ENCODE data around the gene TMEM147.
A peak's percentile ranks its signal among the peaks of the same experiment; 100 is the strongest.

TMEM147 gene

DNA sequence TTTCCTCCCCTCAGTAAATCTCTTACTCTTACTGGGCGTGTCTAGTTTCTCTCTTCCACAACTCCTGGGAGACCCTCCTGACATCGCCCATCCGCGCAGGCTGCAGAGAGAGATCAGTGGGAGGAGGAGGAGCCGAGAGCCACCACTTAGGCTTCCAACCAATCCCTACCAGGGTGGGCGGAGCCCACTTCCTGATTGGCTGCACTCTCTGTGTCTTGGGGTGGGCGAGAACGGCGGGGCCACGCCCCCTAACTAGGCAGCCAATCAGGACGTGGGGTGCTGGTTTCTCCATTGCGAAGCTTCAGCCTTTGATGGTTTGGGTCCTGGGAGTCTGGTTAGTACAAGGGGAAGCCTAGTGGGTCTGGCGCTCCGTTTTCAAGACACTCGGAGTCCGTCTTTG lies 40.4 kb downstream of the TMEM147 start, which contains the start of gene PMIS2 (continued):
- TF ChIP-seq ZNF654 (tag by site-specific recombination; IDR thresholded peaks at IDR 0.05; ENCODE audit: low read depth), result no peak
- no peak for TF ChIP-seq ZNF423 (tag by site-specific recombination; IDR thresholded peaks at IDR 0.05)
- TF ChIP-seq TSHZ1 (tag by site-specific recombination; IDR thresholded peaks at IDR 0.05; ENCODE audit: borderline replicate concordance), result no peak
- peak; percentile 44; the same call in 1 of the 2 replicates for TF ChIP-seq SP2 (tag by site-specific recombination; IDR thresholded peaks at IDR 0.05)
- TF ChIP-seq GLI2 (tag by site-specific recombination; IDR thresholded peaks at IDR 0.05; ENCODE audit: borderline replicate concordance, low read depth), result no peak

DNA sequence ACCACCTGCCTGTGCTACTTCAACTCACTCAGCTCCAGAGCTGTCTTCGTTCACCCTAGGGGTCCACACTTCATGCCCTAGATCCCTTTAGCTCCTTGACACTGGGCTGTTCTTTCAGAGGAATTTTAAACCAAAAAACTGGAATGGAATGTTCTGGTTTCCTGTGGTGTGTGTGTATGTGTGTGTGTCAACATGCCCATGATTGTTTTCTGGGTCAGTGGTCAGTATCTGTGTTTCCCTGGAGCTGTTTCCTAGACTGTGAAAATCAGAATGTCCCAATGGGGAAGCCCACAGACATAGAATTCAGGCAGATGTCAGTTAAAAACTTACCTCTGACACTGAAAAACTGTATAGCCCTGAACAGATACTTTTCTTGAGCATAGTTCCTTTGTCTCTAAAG lies 41.9 kb downstream of the TMEM147 start:
- H3K36me3 ChIP-seq (ENCODE audit: control insufficient read depth in 2 of 2, insufficient read depth in 1 of 2, low read length in 2 of 2), result no peaks in the 10 kb centered on the region
- no peaks in the 10 kb centered on the region; the same call in 1 of the 2 replicates for H3K9me3 ChIP-seq (ENCODE audit: control insufficient read depth, insufficient read depth, low read depth, low read length)
- POLR2A ChIA-PET, result interaction anchor here (0.6 to 1.4 kb wide), 2 partner anchors 25 to 110 kb away, joined by 3 to 6 read pairs; partner anchors contain the start of gene HAUS5
- H3K4me1 ChIP-seq (ENCODE audit: control insufficient read depth, insufficient read depth, low read length), result 0 out of 2 replicates have a peak, but pooled peaks cover 2% of the 10 kb centered on the region
- H3K4me3 ChIP-seq (ENCODE audit: low read depth, low read length), result no peak overlapping the region
- CTCF ChIA-PET, result interaction anchor here (0.8 to 2.0 kb wide), 6 partner anchors 14 to 234 kb away, joined by 3 to 8 read pairs (median 4); no protein-coding TSS in a partner anchor
- H3K27ac ChIP-seq (ENCODE audit: extremely low read depth, low read depth, low read length), result no peak overlapping the region
- TF ChIP-seq ZNF398 (tag by site-specific recombination; IDR thresholded peaks at IDR 0.05), result no peak
- TF ChIP-seq ZBTB49 (tag by site-specific recombination; IDR thresholded peaks at IDR 0.05; ENCODE audit: low read depth), result no peak

DNA sequence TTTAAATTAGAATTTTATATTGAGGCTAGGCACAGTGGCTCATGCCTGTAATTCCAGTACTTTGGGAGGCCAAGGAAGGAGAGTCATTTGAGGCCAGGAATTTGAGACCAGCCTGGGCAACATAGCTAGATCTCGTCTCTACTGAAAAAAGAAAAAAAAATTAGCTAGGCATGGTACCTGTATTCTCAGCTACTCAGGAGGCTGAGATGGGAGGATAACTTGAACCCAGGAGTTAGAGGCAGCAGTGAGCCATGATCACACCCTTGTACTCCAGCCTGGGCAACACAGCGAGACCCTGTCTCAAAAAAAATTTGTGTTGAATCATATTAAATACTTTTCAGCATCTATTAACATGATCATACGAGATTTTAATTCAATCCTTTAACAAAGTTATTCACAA lies 45.4 kb downstream of the TMEM147 start:
- 0 out of 2 replicates have a peak, but pooled peaks cover 2% of the 10 kb centered on the region for H3K4me1 ChIP-seq (ENCODE audit: control insufficient read depth, insufficient read depth, low read length)
- H3K4me3 ChIP-seq (ENCODE audit: low read depth, low read length), result no peak overlapping the region
- no peaks in the 10 kb centered on the region; the same call in 1 of the 2 replicates for H3K9me3 ChIP-seq (ENCODE audit: control insufficient read depth, insufficient read depth, low read depth, low read length)
- ChIA-PET POLR2A (interaction anchor here (0.6 to 1.2 kb wide), 2 partner anchors 37 to 51 kb away, joined by 3 to 4 read pairs; no protein-coding TSS in a partner anchor), CTCF (interaction anchor here (0.6 to 5.3 kb wide), 7 partner anchors 15 to 646 kb away, joined by 3 to 52 read pairs (median 7); no protein-coding TSS in a partner anchor)
- no peak overlapping the region for H3K27ac ChIP-seq (ENCODE audit: extremely low read depth, low read depth, low read length)
- H3K36me3 ChIP-seq (ENCODE audit: control insufficient read depth in 2 of 2, insufficient read depth in 1 of 2, low read length in 2 of 2), result no peaks in the 10 kb centered on the region; a peak in 1 of 3 replicates
- no peak for TF ChIP-seq PRDM10 (tag by site-specific recombination; IDR thresholded peaks at IDR 0.05)
- TF ChIP-seq ZBTB20 (tag by site-specific recombination; IDR thresholded peaks at IDR 0.05), result no peak
- TF ChIP-seq KLF8 (tag by site-specific recombination; IDR thresholded peaks at IDR 0.05), result no peak
- TF ChIP-seq ZNF274 (IDR thresholded peaks at IDR 0.05; ENCODE audit: low read length), result no peak
- TF ChIP-seq ZNF274 (tag by site-specific recombination; IDR thresholded peaks at IDR 0.05; ENCODE audit: borderline replicate concordance), result no peak
- no peak for TF ChIP-seq INSM2 (tag by site-specific recombination; IDR thresholded peaks at IDR 0.05)
- TF ChIP-seq ZNF473 (tag by site-specific recombination; IDR thresholded peaks at IDR 0.05), result no peak
- TF ChIP-seq TSHZ1 (tag by site-specific recombination; IDR thresholded peaks at IDR 0.05; ENCODE audit: borderline replicate concordance), result no peak

All from HEK293 (cell line).